ENCODE measurements around the gene RNF8.

GRCh38 chr6:37351027-37351426, 2.8 kb upstream of the RNF8 start:
- TF ChIP-seq POLR2A (IDR thresholded peaks at IDR 0.05) (no peak), CTCF (IDR thresholded peaks at IDR 0.05 in 4 of 5, conservative IDR thresholded peaks at IDR 0.05 in 1 of 5) (no peak)

All from gastrocnemius medialis (tissue), 4 donors.